Liver (tissue), 3 donors: ENCODE data around the gene SUGCT.

Experiments
- EGR1 ChIP-seq, 2 donors: IDR thresholded peaks; 2 replicates each; pipeline ENCODE4 v1.6.1; 2016 to 2018; ENCODE audit warnings: antibody characterized with exemption in 2 of 2, low read depth in 2 of 2
- HNF4A ChIP-seq, 2 donors: conservative IDR thresholded peaks; 2 replicates each; pipeline ENCODE4 v1.6.1; 2016; ENCODE audit warnings: antibody characterized with exemption in 2 of 2, mild to moderate bottlenecking in 2 of 2
- JUND ChIP-seq, 2 donors: IDR thresholded peaks; 2 replicates each; pipeline ENCODE4 v1.6.1; 2016; ENCODE audit warnings: antibody characterized with exemption in 2 of 2
- RAD21 ChIP-seq, 2 donors: IDR thresholded peaks; 2 replicates each; pipeline ENCODE4 v1.6.1; 2016; ENCODE audit warnings: antibody characterized with exemption in 2 of 2, mild to moderate bottlenecking in 2 of 2
- RXRA ChIP-seq, 2 donors: IDR thresholded peaks; 2 replicates each; pipeline ENCODE4 v1.6.1; 2017 to 2018; ENCODE audit warnings: antibody characterized with exemption in 2 of 2, mild to moderate bottlenecking in 1 of 2
- SP1 ChIP-seq: IDR thresholded peaks from 2 replicates; pipeline ENCODE4 v1.6.1; 2018; ENCODE audit warnings: antibody characterized with exemption, mild to moderate bottlenecking
- TAF1 ChIP-seq: conservative IDR thresholded peaks from 2 replicates; pipeline ENCODE4 v1.6.1; 2016; ENCODE audit warnings: antibody characterized with exemption, mild to moderate bottlenecking
- TF ChIP-seq, protein P1 (sequence below): IDR thresholded peaks from 2 replicates; pipeline ENCODE4 v1.6.1; 2016; ENCODE audit warnings: antibody characterized with exemption
- TF ChIP-seq, protein P2 (sequence below): fragments of 150-350 bp; IDR thresholded peaks from 2 replicates; pipeline ENCODE4 v1.5.1; 2017; ENCODE audit warnings: improper control_type of control experiment, low read depth, low read length; ENCODE audit not compliant: missing input control
- TF ChIP-seq, protein P3 (sequence below): IDR thresholded peaks from 2 replicates; pipeline ENCODE4 v1.6.1; 2016; ENCODE audit warnings: antibody characterized with exemption
- donor health status: healthy.
- donor health status: healthy.

DNA sequence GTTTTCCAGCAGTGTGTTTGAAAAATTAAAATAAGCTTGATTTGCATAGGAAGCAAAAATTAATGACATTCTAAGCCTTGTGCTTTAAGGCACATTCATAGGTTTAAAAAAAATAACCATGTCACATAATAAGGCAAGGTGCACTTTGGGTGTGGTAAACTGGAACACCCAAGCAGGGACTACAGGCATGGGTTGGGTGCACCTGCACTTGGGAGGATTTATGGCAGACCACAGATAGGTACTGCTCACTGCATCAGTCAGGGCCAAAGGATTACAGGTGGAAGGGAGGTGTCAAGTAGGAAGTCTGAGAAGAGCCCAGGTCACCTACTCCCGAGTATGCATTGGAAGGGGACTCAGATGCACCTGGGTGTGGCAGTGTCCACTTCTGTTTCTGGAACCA lies 753.7 kb downstream of the SUGCT start:
- TF ChIP-seq, protein P1, sequence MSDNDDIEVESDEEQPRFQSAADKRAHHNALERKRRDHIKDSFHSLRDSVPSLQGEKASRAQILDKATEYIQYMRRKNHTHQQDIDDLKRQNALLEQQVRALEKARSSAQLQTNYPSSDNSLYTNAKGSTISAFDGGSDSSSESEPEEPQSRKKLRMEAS, result no peak
- TF ChIP-seq HNF4A (conservative IDR thresholded peaks at IDR 0.05) (no peak), JUND (IDR thresholded peaks at IDR 0.05) (no peak), RXRA (IDR thresholded peaks at IDR 0.05) (no peak), TAF1 (no peak), RAD21 (IDR thresholded peaks at IDR 0.05) (no peak), EGR1 (IDR thresholded peaks at IDR 0.05; ENCODE audit: low read depth in 2 of 2) (no peak), SP1 (no peak)
- TF ChIP-seq, protein P2, sequence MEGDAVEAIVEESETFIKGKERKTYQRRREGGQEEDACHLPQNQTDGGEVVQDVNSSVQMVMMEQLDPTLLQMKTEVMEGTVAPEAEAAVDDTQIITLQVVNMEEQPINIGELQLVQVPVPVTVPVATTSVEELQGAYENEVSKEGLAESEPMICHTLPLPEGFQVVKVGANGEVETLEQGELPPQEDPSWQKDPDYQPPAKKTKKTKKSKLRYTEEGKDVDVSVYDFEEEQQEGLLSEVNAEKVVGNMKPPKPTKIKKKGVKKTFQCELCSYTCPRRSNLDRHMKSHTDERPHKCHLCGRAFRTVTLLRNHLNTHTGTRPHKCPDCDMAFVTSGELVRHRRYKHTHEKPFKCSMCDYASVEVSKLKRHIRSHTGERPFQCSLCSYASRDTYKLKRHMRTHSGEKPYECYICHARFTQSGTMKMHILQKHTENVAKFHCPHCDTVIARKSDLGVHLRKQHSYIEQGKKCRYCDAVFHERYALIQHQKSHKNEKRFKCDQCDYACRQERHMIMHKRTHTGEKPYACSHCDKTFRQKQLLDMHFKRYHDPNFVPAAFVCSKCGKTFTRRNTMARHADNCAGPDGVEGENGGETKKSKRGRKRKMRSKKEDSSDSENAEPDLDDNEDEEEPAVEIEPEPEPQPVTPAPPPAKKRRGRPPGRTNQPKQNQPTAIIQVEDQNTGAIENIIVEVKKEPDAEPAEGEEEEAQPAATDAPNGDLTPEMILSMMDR, result no peak
- TF ChIP-seq, protein P3, sequence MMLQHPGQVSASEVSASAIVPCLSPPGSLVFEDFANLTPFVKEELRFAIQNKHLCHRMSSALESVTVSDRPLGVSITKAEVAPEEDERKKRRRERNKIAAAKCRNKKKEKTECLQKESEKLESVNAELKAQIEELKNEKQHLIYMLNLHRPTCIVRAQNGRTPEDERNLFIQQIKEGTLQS, result no peak
